ENCODE data around the gene CACNB4. TPM values are rescaled to one million over a fixed set of nuclear protein-coding genes. Genes with fewer than 3 reads are reported as not detected.

Gene CACNB4
- total RNA-seq, 1 experiment from 2014 or later = 1.7 TPM

DNA sequence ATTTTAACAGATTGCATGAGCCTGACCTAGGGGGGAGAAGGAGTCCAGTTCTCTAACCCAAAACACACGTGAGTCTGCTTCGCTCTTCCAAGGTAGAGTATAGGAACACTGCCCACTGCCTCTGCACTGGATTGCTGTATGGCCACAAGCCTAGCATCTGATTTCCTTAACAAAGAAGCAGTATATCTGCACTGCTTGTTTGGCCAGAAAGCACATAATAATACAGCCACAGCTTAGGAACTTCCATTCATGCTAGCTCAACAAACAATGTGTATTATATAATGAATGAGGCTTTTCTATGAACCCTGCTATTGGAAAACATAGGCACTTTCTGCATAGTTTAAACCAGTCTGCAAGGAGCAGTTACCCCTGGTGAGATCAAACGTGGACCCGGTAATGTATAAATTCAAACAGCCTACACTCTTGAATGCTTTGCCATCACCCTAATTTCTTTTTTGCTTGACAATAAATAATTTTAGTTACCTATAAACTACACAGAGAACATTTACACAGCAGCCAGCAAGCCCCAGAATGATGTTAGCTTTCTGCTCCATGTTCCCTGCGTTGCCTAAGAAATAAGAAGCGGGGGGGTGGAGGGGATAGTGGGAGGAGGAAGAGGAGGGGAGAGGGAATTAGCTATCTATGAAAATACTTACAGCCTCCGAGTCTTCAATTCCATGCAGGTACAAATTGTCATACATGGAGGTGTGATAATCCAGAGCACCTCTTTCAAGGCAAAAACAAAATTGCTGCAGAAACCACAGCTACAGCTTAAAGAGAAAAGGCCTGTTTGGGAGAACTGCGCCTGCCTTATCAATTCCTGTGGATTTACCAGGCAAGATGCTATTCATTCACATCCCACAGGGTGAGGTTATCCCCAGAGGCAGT, 125.6 kb downstream of the CACNB4 start:
- H3K4me1 ChIP-seq (ENCODE audit: control insufficient read depth, insufficient read depth, low read length) = no peaks in the 10 kb centered on the region; the same call in 1 of the 2 replicates
- CTCF ChIA-PET = no interaction called here
- in situ Hi-C loops (cut with HindIII; ENCODE audit: low pct_unique_long_range_greater_than_20kb, low sequenced_read_pairs) (no loop called here), intact Hi-C loops (cut with micrococcal nuclease; ENCODE audit: unreplicated experiment) (no loop called here)
- H3K27me3 ChIP-seq (ENCODE audit: control insufficient read depth, insufficient read depth, low read length) = peaks cover 15% of the 10 kb centered on the region
- POLR2A ChIA-PET = no interaction called here
- no TSS peak for BruUV-seq (replicated peaks)
- no peaks in the 10 kb centered on the region for H3K36me3 ChIP-seq (ENCODE audit: control insufficient read depth, insufficient read depth, low read length)
- no peak for TF ChIP-seq SIN3A (IDR thresholded peaks at IDR 0.05; ENCODE audit: borderline replicate concordance, insufficient read depth, low read depth, low read length)
- TF ChIP-seq, protein P1, sequence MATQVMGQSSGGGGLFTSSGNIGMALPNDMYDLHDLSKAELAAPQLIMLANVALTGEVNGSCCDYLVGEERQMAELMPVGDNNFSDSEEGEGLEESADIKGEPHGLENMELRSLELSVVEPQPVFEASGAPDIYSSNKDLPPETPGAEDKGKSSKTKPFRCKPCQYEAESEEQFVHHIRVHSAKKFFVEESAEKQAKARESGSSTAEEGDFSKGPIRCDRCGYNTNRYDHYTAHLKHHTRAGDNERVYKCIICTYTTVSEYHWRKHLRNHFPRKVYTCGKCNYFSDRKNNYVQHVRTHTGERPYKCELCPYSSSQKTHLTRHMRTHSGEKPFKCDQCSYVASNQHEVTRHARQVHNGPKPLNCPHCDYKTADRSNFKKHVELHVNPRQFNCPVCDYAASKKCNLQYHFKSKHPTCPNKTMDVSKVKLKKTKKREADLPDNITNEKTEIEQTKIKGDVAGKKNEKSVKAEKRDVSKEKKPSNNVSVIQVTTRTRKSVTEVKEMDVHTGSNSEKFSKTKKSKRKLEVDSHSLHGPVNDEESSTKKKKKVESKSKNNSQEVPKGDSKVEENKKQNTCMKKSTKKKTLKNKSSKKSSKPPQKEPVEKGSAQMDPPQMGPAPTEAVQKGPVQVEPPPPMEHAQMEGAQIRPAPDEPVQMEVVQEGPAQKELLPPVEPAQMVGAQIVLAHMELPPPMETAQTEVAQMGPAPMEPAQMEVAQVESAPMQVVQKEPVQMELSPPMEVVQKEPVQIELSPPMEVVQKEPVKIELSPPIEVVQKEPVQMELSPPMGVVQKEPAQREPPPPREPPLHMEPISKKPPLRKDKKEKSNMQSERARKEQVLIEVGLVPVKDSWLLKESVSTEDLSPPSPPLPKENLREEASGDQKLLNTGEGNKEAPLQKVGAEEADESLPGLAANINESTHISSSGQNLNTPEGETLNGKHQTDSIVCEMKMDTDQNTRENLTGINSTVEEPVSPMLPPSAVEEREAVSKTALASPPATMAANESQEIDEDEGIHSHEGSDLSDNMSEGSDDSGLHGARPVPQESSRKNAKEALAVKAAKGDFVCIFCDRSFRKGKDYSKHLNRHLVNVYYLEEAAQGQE (IDR thresholded peaks at IDR 0.05; ENCODE audit: insufficient read depth in 1 of 2, low read depth in 2 of 2, low read length in 1 of 2) = no peak
- no peak for TF ChIP-seq TCF7L2 (IDR thresholded peaks at IDR 0.05; ENCODE audit: low read depth, low read length)
- no peak for TF ChIP-seq POLR2AphosphoS5 (IDR thresholded peaks at IDR 0.05; ENCODE audit: low read depth, low read length)
- TF ChIP-seq, protein P2, sequence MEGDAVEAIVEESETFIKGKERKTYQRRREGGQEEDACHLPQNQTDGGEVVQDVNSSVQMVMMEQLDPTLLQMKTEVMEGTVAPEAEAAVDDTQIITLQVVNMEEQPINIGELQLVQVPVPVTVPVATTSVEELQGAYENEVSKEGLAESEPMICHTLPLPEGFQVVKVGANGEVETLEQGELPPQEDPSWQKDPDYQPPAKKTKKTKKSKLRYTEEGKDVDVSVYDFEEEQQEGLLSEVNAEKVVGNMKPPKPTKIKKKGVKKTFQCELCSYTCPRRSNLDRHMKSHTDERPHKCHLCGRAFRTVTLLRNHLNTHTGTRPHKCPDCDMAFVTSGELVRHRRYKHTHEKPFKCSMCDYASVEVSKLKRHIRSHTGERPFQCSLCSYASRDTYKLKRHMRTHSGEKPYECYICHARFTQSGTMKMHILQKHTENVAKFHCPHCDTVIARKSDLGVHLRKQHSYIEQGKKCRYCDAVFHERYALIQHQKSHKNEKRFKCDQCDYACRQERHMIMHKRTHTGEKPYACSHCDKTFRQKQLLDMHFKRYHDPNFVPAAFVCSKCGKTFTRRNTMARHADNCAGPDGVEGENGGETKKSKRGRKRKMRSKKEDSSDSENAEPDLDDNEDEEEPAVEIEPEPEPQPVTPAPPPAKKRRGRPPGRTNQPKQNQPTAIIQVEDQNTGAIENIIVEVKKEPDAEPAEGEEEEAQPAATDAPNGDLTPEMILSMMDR (IDR thresholded peaks at IDR 0.05) = no peak
- H3K4me3 ChIP-seq (ENCODE audit: low read depth in 2 of 2, low read length in 2 of 2) = no peak overlapping the region
- no peak overlapping the region for H3K27ac ChIP-seq (ENCODE audit: low read length)
- no peaks in the 10 kb centered on the region for H3K9me3 ChIP-seq (ENCODE audit: control insufficient read depth, insufficient read depth, low read depth, low read length)
- no peak for DNase-seq (ENCODE audit: low read depth, low spot score)
- ATAC-seq = no peak

DNA sequence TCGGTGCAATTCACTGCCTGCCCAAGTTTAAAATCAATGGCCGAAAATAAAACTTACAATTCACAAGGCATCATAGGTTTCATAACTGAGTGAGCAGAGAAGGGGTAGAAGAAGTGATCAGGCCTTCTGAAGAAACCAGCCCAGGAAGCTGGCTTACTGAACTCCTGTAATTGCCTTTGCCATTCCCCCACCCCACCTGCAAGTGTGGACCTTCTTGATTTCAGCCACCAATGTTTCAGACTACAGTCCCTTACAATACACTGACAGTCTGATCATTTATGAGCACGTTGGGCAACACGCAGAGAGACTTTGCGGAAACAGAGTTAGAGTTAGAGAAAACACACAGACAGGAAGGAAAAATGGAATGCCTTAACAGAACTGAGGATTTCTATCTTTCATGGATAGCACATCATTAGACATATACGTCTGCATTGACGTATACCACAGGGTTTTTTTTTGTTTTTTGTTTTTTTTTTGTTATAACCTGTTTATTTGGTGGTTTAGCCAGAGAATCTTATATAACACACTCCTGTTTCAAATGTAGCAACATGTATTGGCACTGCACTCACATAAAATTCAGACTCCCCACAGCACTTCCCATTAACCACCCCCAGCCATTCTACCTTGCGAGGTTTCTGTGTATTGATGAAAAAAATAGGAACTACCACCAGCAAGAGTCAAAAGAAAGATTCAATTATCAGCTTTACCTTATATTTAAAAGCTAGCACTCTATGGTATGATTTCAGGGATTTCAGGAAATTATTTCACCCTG, 126.4 kb downstream of the CACNB4 start:
- POLR2A ChIA-PET = no interaction called here
- H3K4me3 ChIP-seq (ENCODE audit: low read depth in 2 of 2, low read length in 2 of 2) = no peak overlapping the region

More for the DNA sequence above, 126.4 kb downstream of the CACNB4 start:
- no peaks in the 10 kb centered on the region for H3K36me3 ChIP-seq (ENCODE audit: control insufficient read depth, insufficient read depth, low read length)
- no peaks in the 10 kb centered on the region for H3K9me3 ChIP-seq (ENCODE audit: control insufficient read depth, insufficient read depth, low read depth, low read length)
- no peak overlapping the region for H3K27ac ChIP-seq (ENCODE audit: low read length)
- no peaks in the 10 kb centered on the region; the same call in 1 of the 2 replicates for H3K4me1 ChIP-seq (ENCODE audit: control insufficient read depth, insufficient read depth, low read length)
- BruUV-seq (replicated peaks) = no TSS peak
- in situ Hi-C loops (cut with HindIII; ENCODE audit: low pct_unique_long_range_greater_than_20kb, low sequenced_read_pairs) (no loop called here), intact Hi-C loops (cut with micrococcal nuclease; ENCODE audit: unreplicated experiment) (no loop called here)
- H3K27me3 ChIP-seq (ENCODE audit: control insufficient read depth, insufficient read depth, low read length) = peaks cover 14% of the 10 kb centered on the region
- CTCF ChIA-PET = no interaction called here
- DNase-seq (ENCODE audit: low read depth, low spot score) = no peak
- no peak for ATAC-seq
- TF ChIP-seq TCF7L2 (IDR thresholded peaks at IDR 0.05; ENCODE audit: low read depth, low read length) (no peak), POLR2AphosphoS5 (IDR thresholded peaks at IDR 0.05; ENCODE audit: low read depth, low read length) (no peak), SIN3A (IDR thresholded peaks at IDR 0.05; ENCODE audit: borderline replicate concordance, insufficient read depth, low read depth, low read length) (no peak)
- TF ChIP-seq, protein P1 (IDR thresholded peaks at IDR 0.05; ENCODE audit: insufficient read depth in 1 of 2, low read depth in 2 of 2, low read length in 1 of 2) = no peak
- TF ChIP-seq, protein P2 (IDR thresholded peaks at IDR 0.05) = no peak

All from Panc1 (cell line).